ENCODE measurements around the gene CACNG3. TPM values are rescaled to one million over a fixed set of nuclear protein-coding genes. Genes with fewer than 3 reads are reported as not detected.
A peak's percentile ranks its signal among the peaks of the same experiment; 100 is the strongest.

Gene CACNG3
- total and polyA plus RNA-seq, 2 donors (not counting 3 experiments of a cell fraction or from before 2014, with no cell fraction given): not detected

- H3K36me3 ChIP-seq (ENCODE audit: control insufficient read depth in 2 of 2, extremely low read depth in 1 of 2, insufficient read depth in 2 of 2, low read length in 2 of 2): no peaks in the 10 kb centered on the region
- TF ChIP-seq MYC (IDR thresholded peaks at IDR 0.05; ENCODE audit: low read depth, low read length) (no peak), JUN (IDR thresholded peaks at IDR 0.05; ENCODE audit: borderline replicate concordance, insufficient read depth, insufficient read length, low read depth) (no peak), EZH2 (IDR thresholded peaks at IDR 0.05; ENCODE audit: borderline replicate concordance, low read depth, low read length, severe bottlenecking) (no peak), FOS (IDR thresholded peaks at IDR 0.05; ENCODE audit: borderline replicate concordance, insufficient read depth, low read length) (no peak), POLR2AphosphoS5 (IDR thresholded peaks at IDR 0.05; ENCODE audit: insufficient read depth, low read depth, low read length) (no peak), POLR2A (IDR thresholded peaks at IDR 0.05; ENCODE audit: low read depth, low read length) (no peak), MAX (IDR thresholded peaks at IDR 0.05; ENCODE audit: insufficient read depth, insufficient read length) (no peak)
- H3K79me2 ChIP-seq (ENCODE audit: control insufficient read depth, insufficient read depth, low read length): no peaks in the 10 kb centered on the region
- intact Hi-C loops (cut with micrococcal nuclease) (no loop called here), dilution Hi-C loops (cut with MboI; ENCODE audit: extremely low pct_ligation_motif_present, low sequenced_read_pairs) (loop anchor here (25.0 kb wide), 1 partner anchor 160 kb away; no protein-coding TSS in a partner anchor)
- POLR2A ChIA-PET: no interaction called here
- H3K4me2 ChIP-seq (ENCODE audit: insufficient read depth, low read length): no peak overlapping the region
- no peak overlapping the region for H3K4me3 ChIP-seq (replicated peaks in 1 of 3; ENCODE audit: insufficient read depth in 1 of 3, low read depth in 1 of 3, low read length in 3 of 3)
- H2AFZ ChIP-seq (ENCODE audit: low read depth, low read length): no peak overlapping the region
- FAIRE-seq: no peak
- H3K4me1 ChIP-seq (ENCODE audit: control insufficient read depth, extremely low read depth, insufficient read depth, low read length): no peaks in the 10 kb centered on the region
- DNase-seq (ENCODE audit: low read depth, low spot score): no peak
- H3K9ac ChIP-seq (replicated peaks; ENCODE audit: extremely low read depth, insufficient read depth, low read length): no peak overlapping the region
- no peaks in the 10 kb centered on the region for H3K27me3 ChIP-seq (ENCODE audit: control insufficient read depth in 2 of 2, insufficient read depth in 2 of 2, low read length in 2 of 2)
- no peaks in the 10 kb centered on the region for H4K20me1 ChIP-seq (replicated peaks; ENCODE audit: control insufficient read depth, extremely low read depth, insufficient read depth, low read length)
- no peaks in the 10 kb centered on the region for H3K9me1 ChIP-seq (replicated peaks; ENCODE audit: control insufficient read depth, extremely low read depth, insufficient read depth, low read length)
- no peak overlapping the region for H3K27ac ChIP-seq (ENCODE audit: insufficient read depth, low read depth, low read length)
- no peaks in the 10 kb centered on the region for H3K9me3 ChIP-seq (replicated peaks; ENCODE audit: control insufficient read depth, insufficient read depth, low read length)
- CTCF ChIA-PET: interaction anchor here (1.8 kb wide), 1 partner anchor 176 kb away, joined by 6 read pairs; no protein-coding TSS in a partner anchor
- BruUV-seq (replicated peaks): no TSS peak
Observed at GRCh38 chr16:24246911-24247607, 9.1 kb upstream of the CACNG3 start.

GRCh38 chr16:24253192-24253591, 2.9 kb upstream of the CACNG3 start:
- ChIA-PET CTCF (interaction anchor here (0.6 to 7.9 kb wide), 60 partner anchors 9 to 980 kb away, joined by 3 to 512 read pairs (median 4); no protein-coding TSS in a partner anchor), POLR2A (no interaction called here)
- H3K4me2 ChIP-seq (ENCODE audit: insufficient read depth, low read length): no peak overlapping the region
- H3K27me3 ChIP-seq (ENCODE audit: control insufficient read depth in 2 of 2, insufficient read depth in 2 of 2, low read length in 2 of 2): no peaks in the 10 kb centered on the region
- H3K27ac ChIP-seq (ENCODE audit: insufficient read depth, low read depth, low read length): no peak overlapping the region
- H3K9ac ChIP-seq (replicated peaks; ENCODE audit: extremely low read depth, insufficient read depth, low read length): no peak overlapping the region
- no peaks in the 10 kb centered on the region for H3K4me1 ChIP-seq (ENCODE audit: control insufficient read depth, extremely low read depth, insufficient read depth, low read length)
- H4K20me1 ChIP-seq (replicated peaks; ENCODE audit: control insufficient read depth, extremely low read depth, insufficient read depth, low read length): no peaks in the 10 kb centered on the region
- dilution Hi-C loops (cut with MboI; ENCODE audit: extremely low pct_ligation_motif_present, low sequenced_read_pairs): no loop called here
- H2AFZ ChIP-seq (ENCODE audit: low read depth, low read length): no peak overlapping the region
- no peaks in the 10 kb centered on the region for H3K9me3 ChIP-seq (replicated peaks; ENCODE audit: control insufficient read depth, insufficient read depth, low read length)
- H3K79me2 ChIP-seq (ENCODE audit: control insufficient read depth, insufficient read depth, low read length): no peaks in the 10 kb centered on the region
- intact Hi-C loops (cut with micrococcal nuclease): loop anchor here (1.0 kb wide), 3 partner anchors 182 to 251 kb away; no protein-coding TSS in a partner anchor
- no TSS peak for BruUV-seq (replicated peaks)
- no peaks in the 10 kb centered on the region for H3K36me3 ChIP-seq (ENCODE audit: control insufficient read depth in 2 of 2, extremely low read depth in 1 of 2, insufficient read depth in 2 of 2, low read length in 2 of 2)
- H3K9me1 ChIP-seq (replicated peaks; ENCODE audit: control insufficient read depth, extremely low read depth, insufficient read depth, low read length): no peaks in the 10 kb centered on the region
- DNase-seq (ENCODE audit: low read depth, low spot score) (peak; percentile 43), FAIRE-seq (peak; percentile 83)
- TF ChIP-seq MAX (IDR thresholded peaks at IDR 0.05; ENCODE audit: insufficient read depth, insufficient read length): no peak
- peak; percentile 52 to 75 for TF ChIP-seq CTCF (IDR thresholded peaks at IDR 0.05; ENCODE audit: extremely low read depth in 1 of 2, insufficient read depth in 1 of 2, low read depth in 1 of 2, low read length in 2 of 2)
- no peak for TF ChIP-seq FOS (IDR thresholded peaks at IDR 0.05; ENCODE audit: borderline replicate concordance, insufficient read depth, low read length)
- no peak overlapping the region for H3K4me3 ChIP-seq (replicated peaks in 1 of 3; ENCODE audit: insufficient read depth in 1 of 3, low read depth in 1 of 3, low read length in 3 of 3)
